UCSD-AML1 (cell line): ENCODE results near the gene VAT1L.

Experiments
- DNase-seq: peaks from one replicate; lab custom pipeline; 2025; ENCODE audit not compliant: unreplicated experiment; lab: John Stamatoyannopoulos, UW

The VAT1L gene

DNA sequence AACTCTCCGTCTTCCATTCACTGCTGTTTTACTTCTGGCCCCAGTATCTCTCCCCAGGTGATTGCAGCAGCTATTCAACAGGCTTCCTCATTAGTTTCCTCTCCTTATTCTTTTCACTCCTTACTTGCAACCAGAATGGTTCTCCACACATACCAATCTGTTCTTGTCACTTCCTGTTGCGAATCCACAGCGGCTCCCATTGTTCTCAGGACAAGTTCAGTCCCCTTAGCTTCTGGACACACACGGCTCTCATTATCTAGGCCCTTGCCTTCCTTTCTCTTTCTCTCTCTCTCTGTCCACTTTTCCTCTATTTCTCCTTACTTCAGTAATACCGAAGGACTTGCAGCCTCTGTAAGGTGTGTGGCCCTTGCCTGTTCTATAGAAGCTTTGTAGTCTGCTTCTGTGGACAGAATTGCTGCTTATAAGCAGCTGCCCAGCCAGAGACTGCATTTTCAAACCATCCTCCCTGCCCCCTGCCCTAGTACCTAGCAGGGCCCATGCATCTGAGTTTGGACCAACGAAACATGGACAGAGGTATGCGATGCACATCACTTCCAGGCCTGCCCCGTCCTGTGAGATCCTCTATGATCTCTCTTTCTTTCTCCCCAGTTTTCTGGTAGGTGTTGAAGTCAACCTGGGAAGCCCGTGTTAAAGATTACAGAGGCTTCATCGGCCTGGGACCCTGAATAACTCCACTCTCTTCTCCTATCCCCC is 45.7 kb downstream of the VAT1L start:
- DNase-seq, result no peak

GRCh38 chr16:77834635-77835540 is 46.5 kb downstream of the VAT1L start:
- no peak for DNase-seq

DNA sequence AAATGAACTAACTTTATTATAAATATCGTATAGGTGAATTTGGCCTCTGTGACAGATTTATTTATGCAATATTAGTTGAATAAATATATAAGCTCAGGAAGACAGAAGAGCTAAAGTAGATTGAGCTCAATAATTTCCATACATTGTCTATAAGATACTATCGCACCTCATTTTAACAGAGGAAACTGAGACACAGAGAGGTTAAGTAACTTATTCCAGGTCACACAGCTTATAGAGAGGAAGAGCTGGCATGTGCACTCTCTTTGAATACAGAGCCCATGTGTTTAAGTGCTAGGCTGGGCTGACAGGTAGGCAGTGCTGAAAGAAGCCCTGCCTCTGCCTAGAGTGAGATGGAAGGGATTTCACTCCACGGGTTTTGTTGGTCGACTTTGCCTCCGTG is 48.4 kb downstream of the VAT1L start:
- DNase-seq, result no peak

- no peak for DNase-seq
Observed at GRCh38 chr16:77838597-77839255, 50.4 kb downstream of the VAT1L start.

- DNase-seq, result no peak
Observed at GRCh38 chr16:77840093-77840492, 51.7 kb downstream of the VAT1L start.

DNA sequence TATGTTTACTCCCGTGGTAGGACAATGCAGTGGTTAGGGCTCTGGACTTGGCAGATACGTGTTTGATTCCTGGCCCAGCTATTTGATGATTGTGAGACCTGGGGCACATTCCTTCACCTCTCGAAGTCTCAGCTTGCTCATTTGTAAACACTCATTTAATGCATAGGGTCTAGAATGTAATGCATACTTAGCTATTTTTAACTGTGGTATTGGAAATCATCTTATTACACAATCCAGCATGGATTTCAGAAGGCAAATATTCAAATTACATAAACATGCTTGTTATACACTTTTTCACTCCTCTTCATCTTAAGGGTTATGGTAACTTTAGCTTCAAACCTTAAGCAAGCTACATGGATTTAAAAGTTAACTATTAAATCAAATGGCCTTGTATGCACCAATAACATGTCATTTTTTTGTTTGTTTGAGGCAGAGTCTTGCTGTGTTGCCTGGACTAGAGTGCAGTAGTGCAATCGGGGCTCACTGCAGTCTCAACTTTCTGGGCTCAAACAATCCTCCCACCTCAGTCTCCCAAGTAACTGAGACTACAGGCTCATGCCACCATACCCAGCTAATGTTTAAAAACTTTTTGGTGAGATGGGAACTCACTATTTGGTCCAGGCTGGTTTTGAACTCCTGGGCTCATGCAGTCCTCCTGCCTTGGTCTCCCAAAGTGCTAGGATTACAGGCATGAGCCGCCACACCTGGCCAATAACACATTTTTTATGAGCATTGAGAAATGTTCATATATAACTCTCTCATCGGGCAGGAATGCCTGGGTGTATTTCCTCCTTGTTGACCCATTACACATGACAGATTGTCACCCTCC is 52.5 kb downstream of the VAT1L start:
- DNase-seq, result no peak

GRCh38 chr16:77841502-77841763 is 53.1 kb downstream of the VAT1L start:
- no peak for DNase-seq

DNA sequence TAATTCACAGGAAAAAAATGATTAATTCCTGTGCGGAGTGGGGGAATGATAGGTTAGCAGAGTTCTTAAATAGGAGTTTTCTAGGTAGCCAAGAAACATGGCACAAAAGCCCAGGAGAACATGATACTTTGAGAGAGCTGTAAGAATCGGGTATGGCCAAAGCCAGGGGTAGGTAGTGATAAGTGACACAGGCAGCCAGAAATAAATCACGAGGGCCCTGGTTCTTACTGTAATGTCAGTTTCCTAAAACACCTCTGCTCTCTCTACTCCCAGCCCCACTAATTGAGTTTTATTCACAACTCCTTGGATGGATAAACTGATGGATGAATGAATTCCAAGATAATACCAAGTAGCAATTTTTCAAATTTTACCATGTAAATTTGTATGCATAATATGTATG is 54.1 kb downstream of the VAT1L start:
- DNase-seq, result no peak

- DNase-seq, result no peak
Observed at GRCh38 chr16:77843405-77843804, 55.0 kb downstream of the VAT1L start.

GRCh38 chr16:77844801-77845200 is 56.4 kb downstream of the VAT1L start:
- no peak for DNase-seq

- DNase-seq, result no peak
Observed at GRCh38 chr16:77849646-77850258, 61.4 kb downstream of the VAT1L start.

DNA sequence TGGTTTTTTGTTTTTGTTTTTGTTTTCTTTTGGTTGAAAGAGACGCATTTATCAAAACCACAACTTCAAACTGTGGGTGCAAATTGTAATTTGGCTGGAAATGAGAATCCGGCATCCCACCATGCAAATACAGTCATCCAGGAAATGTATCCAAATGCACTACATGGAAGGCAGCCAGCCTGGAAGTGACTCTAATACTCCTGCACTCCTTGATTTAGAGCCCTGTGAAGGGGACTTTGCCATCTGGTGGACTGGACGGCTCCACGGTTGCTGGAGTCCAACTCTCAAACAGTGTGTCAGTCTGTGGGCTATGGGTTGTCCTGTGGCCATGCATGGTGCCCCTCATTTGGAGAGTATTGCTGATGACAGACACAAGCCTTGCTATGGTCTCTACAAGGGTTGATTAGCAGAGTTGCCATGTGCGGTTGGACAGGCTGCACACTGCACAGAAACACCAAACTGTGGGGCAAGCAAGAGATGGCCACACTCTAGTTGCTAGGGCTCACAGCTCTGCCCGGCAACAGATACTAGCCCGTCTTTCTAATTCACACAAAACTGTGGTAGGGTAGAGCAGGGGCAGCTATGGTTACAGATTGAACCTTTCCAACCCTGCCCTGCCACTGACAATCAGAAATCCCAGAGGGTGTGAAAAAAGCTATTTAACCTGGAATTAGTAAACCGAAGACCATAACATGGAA is 62.4 kb downstream of the VAT1L start:
- no peak for DNase-seq

- DNase-seq, result no peak
Observed at GRCh38 chr16:77853161-77853560, 64.8 kb downstream of the VAT1L start.

DNA sequence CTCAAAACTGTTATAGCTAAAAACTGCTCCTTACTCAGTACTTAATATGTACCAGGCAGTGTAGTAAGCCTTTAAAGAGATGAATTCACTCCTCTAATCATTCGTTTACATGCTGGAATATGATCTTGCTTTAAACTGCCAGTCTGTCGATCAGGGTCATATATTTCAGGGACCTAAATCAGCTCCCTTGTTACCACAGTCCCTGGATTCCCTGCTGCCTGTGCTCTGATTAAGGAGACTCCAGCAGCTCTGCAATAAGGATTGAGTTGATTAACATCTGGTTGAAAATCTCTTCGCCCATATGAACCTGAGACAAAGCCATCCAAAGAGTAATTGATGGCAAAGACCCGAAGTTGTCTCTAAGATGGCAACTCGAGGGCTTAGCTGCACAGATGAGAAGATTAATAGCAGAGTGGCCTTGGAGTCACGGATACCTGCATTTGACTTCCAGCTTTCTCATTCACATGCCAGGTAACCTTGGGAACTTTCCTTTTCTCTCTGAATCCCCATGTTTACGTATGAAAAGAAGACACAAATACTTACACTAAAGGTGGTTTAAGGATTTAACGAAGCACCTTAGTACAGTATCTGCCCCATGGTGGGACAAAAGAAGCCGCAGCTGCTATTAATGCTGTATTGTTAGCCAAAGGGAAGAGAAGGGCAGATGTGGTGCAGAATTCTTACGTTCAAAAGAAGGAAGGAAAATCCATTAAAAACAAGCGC is 68.2 kb downstream of the VAT1L start:
- no peak for DNase-seq

GRCh38 chr16:77858060-77858459 is 69.7 kb downstream of the VAT1L start:
- no peak for DNase-seq

DNA sequence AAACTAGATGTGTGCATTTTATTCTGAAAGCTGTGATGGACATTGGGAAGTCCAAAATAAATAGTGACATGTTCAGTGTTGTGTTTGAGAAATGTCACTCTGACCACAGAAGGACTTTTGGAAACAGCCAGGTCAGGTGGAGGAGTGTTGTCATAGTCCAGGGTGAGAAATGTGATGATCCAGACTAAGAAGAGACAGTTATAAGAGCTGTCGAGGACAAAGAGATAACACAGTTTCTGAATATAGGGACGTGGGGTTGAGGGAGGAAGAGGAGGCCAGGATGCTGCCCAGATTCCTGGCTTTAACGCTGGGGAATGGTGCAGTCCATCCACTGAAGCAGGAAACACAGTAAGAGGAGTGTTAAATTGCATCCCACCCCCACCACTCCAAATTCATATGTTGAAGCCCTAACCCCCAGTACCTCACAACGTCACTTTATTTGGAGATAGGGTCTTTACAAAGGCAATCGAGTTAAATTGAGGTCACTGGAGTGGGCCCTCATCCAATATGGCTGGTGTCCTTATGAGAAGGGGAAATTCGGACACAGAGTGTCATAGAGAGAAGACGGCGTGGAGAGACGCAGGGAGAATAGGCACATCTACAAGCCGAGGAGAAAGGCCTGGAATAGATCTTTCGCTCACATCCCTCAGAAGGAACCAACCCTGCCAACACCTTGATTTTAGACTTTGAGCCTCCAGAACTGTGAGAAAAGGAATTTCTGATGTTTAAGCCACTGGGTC is 71.3 kb downstream of the VAT1L start:
- DNase-seq, result no peak

DNA sequence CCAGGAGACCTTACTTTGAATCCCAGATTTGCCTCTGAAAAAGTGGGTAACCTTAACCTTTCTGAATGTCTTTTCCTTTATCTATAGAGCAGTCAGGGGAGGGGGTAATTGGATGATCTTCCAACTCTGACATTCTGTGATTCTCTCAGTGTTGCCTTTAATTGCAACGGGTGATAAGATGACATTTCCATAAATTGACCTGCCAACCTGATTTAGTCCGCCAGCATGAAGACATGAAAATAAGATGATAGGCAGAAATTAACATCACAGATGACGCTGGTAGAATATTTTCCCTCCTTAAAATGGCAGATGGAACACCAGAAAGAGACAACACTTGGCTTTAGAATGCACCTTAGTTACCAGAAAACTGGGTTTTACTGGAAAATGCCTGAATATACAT is 72.6 kb downstream of the VAT1L start:
- no peak for DNase-seq

DNA sequence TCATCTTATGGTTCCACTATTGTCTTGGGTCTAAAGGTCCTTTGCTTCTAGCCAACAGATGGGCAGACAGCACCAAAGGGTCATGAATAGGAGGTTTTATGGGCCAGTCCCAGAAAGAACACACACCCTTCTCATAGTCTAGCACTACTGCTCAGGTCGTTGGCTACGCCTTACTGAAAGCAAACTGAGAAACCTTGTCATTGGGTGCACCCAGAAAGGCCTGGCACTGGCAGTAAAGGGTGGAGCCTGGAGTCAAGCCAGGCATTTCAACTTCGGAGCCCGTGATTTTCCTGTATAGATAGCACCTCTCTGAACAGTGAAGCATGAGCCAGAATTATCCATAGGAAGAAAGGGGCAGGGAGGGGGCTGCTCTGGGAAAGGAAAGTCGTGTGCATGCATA is 74.9 kb downstream of the VAT1L start:
- DNase-seq, result no peak

GRCh38 chr16:77866752-77867151 is 78.4 kb downstream of the VAT1L start:
- DNase-seq, result no peak
